IMR-90 (cell line): ENCODE measurements around the gene NPSR1. TPM values are rescaled to one million over a fixed set of nuclear protein-coding genes. Genes with fewer than 3 reads are reported as not detected.

Source experiments
- ATAC-seq: fragments of 200-7000 bp; cut with Tn5 transposase; 2 replicates; pipeline ENCODE4 v1.9.1; 2020; ENCODE audit warnings: low read depth, mild to moderate bottlenecking, moderate library complexity
- BruUV-seq: library from RNA; stranded (reverse); fragments of 400-500 nt; replicated peaks from 2 replicates; lab custom pipeline; 2021; lab: Mats Ljungman, UMichigan
- CTCF ChIA-PET: fragments of 300-600 bp; formaldehyde crosslinking; extraction: SDS; loops from one replicate; lab custom pipeline; 2021; ENCODE audit warnings: antibody characterized with exemption; lab: Yijun Ruan, JAX
- POLR2A ChIA-PET: fragments of 300-600 bp; sonication (Branson Sonifier 250); formaldehyde crosslinking; loops from one replicate; lab custom pipeline; 2022; ENCODE audit warnings: antibody characterized with exemption; ENCODE audit not compliant: unreplicated experiment; lab: Charles Lee
- DNase-seq: peaks from one replicate; pipeline ENCODE4 v3.0.0; 2013
- H2AFZ ChIP-seq: replicated peaks from 2 replicates; pipeline ENCODE3; 2013; ENCODE audit warnings: low read length, mild to moderate bottlenecking; ENCODE audit not compliant: poor library complexity
- H2AK5ac ChIP-seq: 2 replicates; pipeline ENCODE4 v1.6.1; 2013; ENCODE audit warnings: low read depth, low read length, inconsistent platforms
- H2AK9ac ChIP-seq: replicated peaks from 2 replicates; pipeline ENCODE3; 2013; ENCODE audit warnings: mild to moderate bottlenecking, low read depth, low read length, moderate library complexity; ENCODE audit not compliant: poor library complexity
- H2BK120ac ChIP-seq: 2 replicates; pipeline ENCODE4 v1.6.1; 2013; ENCODE audit warnings: low read depth, low read length, inconsistent platforms
- H2BK15ac ChIP-seq: 3 replicates; pipeline ENCODE4 v1.6.1; 2013; ENCODE audit warnings: low read depth, low read length, inconsistent platforms
- H2BK20ac ChIP-seq: 2 replicates; pipeline ENCODE4 v1.6.1; 2013; ENCODE audit warnings: low read depth, mild to moderate bottlenecking, inconsistent platforms, low read length, moderate library complexity
- H2BK5ac ChIP-seq: 2 replicates; pipeline ENCODE4 v1.6.1; 2013; ENCODE audit warnings: mild to moderate bottlenecking, low read depth, low read length, inconsistent platforms; ENCODE audit not compliant: poor library complexity, severe bottlenecking
- H3K14ac ChIP-seq: replicated peaks from 2 replicates; pipeline ENCODE4 v1.6.1; 2013; ENCODE audit warnings: low read depth, low read length, inconsistent platforms
- H3K18ac ChIP-seq: 2 replicates; pipeline ENCODE4 v1.6.1; 2013; ENCODE audit warnings: low read depth, low read length, control low read depth
- H3K23ac ChIP-seq: 2 replicates; pipeline ENCODE4 v1.6.1; 2013; ENCODE audit warnings: low read depth, low read length, inconsistent platforms
- H3K27ac ChIP-seq: 2 replicates; pipeline ENCODE4 v1.5.1; 2013; ENCODE audit warnings: mild to moderate bottlenecking, control low read depth, low read length; ENCODE audit not compliant: insufficient read depth
- H3K27me3 ChIP-seq: 2 replicates; pipeline ENCODE4 v1.6.1; 2013; ENCODE audit warnings: low read length; ENCODE audit not compliant: control insufficient read depth, insufficient read depth
- H3K36me3 ChIP-seq: 2 replicates; pipeline ENCODE4 v1.6.1; 2013; ENCODE audit warnings: low read length, mixed read lengths; ENCODE audit not compliant: control insufficient read depth, insufficient read depth
- H3K4ac ChIP-seq: 2 replicates; pipeline ENCODE4 v1.6.1; 2013; ENCODE audit warnings: low read depth, low read length, inconsistent platforms
- H3K4me1 ChIP-seq: 2 replicates; pipeline ENCODE4 v1.6.1; 2013; ENCODE audit warnings: low read length, mixed read lengths; ENCODE audit not compliant: control insufficient read depth, insufficient read depth
- H3K4me2 ChIP-seq: 2 replicates; pipeline ENCODE4 v1.6.1; 2013; ENCODE audit warnings: low read depth, mild to moderate bottlenecking, control low read depth, low read length, moderate library complexity
- H3K4me3 ChIP-seq: 2 replicates; pipeline ENCODE4 v1.5.1; 2013; ENCODE audit warnings: low read depth, mild to moderate bottlenecking, control low read depth, low read length, moderate library complexity; ENCODE audit not compliant: insufficient read depth
- H3K56ac ChIP-seq: 2 replicates; pipeline ENCODE4 v1.6.1; 2013; ENCODE audit warnings: low read length, inconsistent platforms; ENCODE audit not compliant: insufficient read depth; ENCODE audit errors: extremely low read depth
- H3K79me1 ChIP-seq, 2 experiments: 2 replicates each; pipeline ENCODE4 v1.6.1; 2013; ENCODE audit warnings: low read length in 2 of 2, inconsistent platforms in 1 of 2, low read depth in 1 of 2
- H3K9ac ChIP-seq: 2 replicates; pipeline ENCODE4 v1.6.1; 2013; ENCODE audit warnings: low read depth, low read length, control low read depth
- H3K9me1 ChIP-seq: 2 replicates; pipeline ENCODE4 v1.6.1; 2013; ENCODE audit warnings: low read length, inconsistent platforms; ENCODE audit not compliant: insufficient read depth
- H3K9me3 ChIP-seq: 2 replicates; pipeline ENCODE4 v1.6.1; 2013; ENCODE audit warnings: low read length; ENCODE audit not compliant: control insufficient read depth, insufficient read depth
- H4K20me1 ChIP-seq: 2 replicates; pipeline ENCODE4 v1.6.1; 2013; ENCODE audit warnings: low read length, inconsistent platforms; ENCODE audit not compliant: insufficient read depth
- H4K5ac ChIP-seq: 2 replicates; pipeline ENCODE4 v1.6.1; 2013; ENCODE audit warnings: mild to moderate bottlenecking, low read depth, low read length, control low read depth
- H4K8ac ChIP-seq, 2 experiments: 2 replicates each; pipeline ENCODE4 v1.6.1; 2013; ENCODE audit warnings: low read depth in 2 of 2, low read length in 2 of 2, control low read depth in 1 of 2, inconsistent platforms in 1 of 2
- H4K91ac ChIP-seq: 2 replicates; pipeline ENCODE4 v1.6.1; 2013; ENCODE audit warnings: low read depth, low read length, inconsistent platforms; ENCODE audit not compliant: insufficient read depth
- CEBPB ChIP-seq: IDR thresholded peaks from 2 replicates; pipeline ENCODE4 v1.6.1; 2012; ENCODE audit warnings: low read depth, low read length, improper control_type of control experiment
- CHD1 ChIP-seq: IDR thresholded peaks from 2 replicates; pipeline ENCODE4 v1.6.1; 2012; ENCODE audit warnings: low read depth, low read length, improper control_type of control experiment
- CTCF ChIP-seq: conservative IDR thresholded peaks from 2 replicates; pipeline ENCODE4 v1.5.1; 2012; ENCODE audit warnings: mild to moderate bottlenecking, low read depth, low read length, improper control_type of control experiment
- MAFK ChIP-seq: IDR thresholded peaks from 2 replicates; pipeline ENCODE4 v1.6.1; 2012; ENCODE audit warnings: low read depth, low read length, improper control_type of control experiment
- MAZ ChIP-seq: IDR thresholded peaks from 2 replicates; pipeline ENCODE4 v1.6.1; 2012; ENCODE audit warnings: low read depth, mild to moderate bottlenecking, low read length, improper control_type of control experiment, moderate library complexity, borderline replicate concordance
- MXI1 ChIP-seq: IDR thresholded peaks from 2 replicates; pipeline ENCODE4 v1.6.1; 2012; ENCODE audit warnings: low read depth, mild to moderate bottlenecking, low read length, moderate library complexity, borderline replicate concordance
- POLR2A ChIP-seq: IDR thresholded peaks from 2 replicates; pipeline ENCODE4 v1.6.1; 2012; ENCODE audit warnings: mild to moderate bottlenecking, low read depth, low read length
- RAD21 ChIP-seq: IDR thresholded peaks from 2 replicates; pipeline ENCODE4 v1.6.1; 2012; ENCODE audit warnings: low read length, improper control_type of control experiment
- SMC3 ChIP-seq: fragments of 150-350 bp; IDR thresholded peaks from 2 replicates; pipeline ENCODE4 v1.6.1; 2016; ENCODE audit warnings: low read depth, mild to moderate bottlenecking, antibody characterized with exemption, low read length, moderate library complexity
- WGBS, 2 experiments: methylation state at CpG; one replicate each; pipeline versions ENCODE4 v1.1.5 to v1.1.7; 2013; ENCODE audit warnings: missing lambda C conversion rate in 2 of 2; ENCODE audit not compliant: insufficient read length in 1 of 2; ENCODE audit errors: extremely low coverage in 2 of 2; 5-methylcytosine and 5-hydroxymethylcytosine counted together
- dilution Hi-C: fragments of 300-500 bp; cut with HindIII; formaldehyde crosslinking; loops from one replicate; pipeline ENCODE4 v1.14.3; 2018; ENCODE audit warnings: low sequenced_read_pairs; ENCODE audit not compliant: unreplicated experiment
- in situ Hi-C: fragments of 300-500 bp; cut with MboI; formaldehyde crosslinking; loops from 3 replicates; pipeline ENCODE4 v1.14.3; 2019; ENCODE audit warnings: low sequenced_read_pairs, inconsistent platforms, mixed read lengths
- intact Hi-C: fragments of 100-400 bp; cut with micrococcal nuclease; formaldehyde crosslinking; loops from 2 replicates; pipeline ENCODE4 v1.10.0; 2022
- polyA plus RNA-seq, 3 experiments: library from polyadenylated mRNA; depleted of rRNA; stranded (reverse); fragments of >200 nt; gene quantifications; 2 replicates each; pipeline ENCODE4 v1.2.3, GENCODE V29; 2012; ENCODE audit warnings: low replicate concordance in 1 of 3
- total RNA-seq: library from RNA; depleted of rRNA; stranded (reverse); fragments of >200 nt; gene quantifications from 2 replicates; pipeline ENCODE4 v1.2.3, GENCODE V29; 2012
- TF ChIP-seq, protein P1 (sequence below): fragments of 150-350 bp; IDR thresholded peaks from 2 replicates; pipeline ENCODE4 v1.6.1; 2017; ENCODE audit warnings: mild to moderate bottlenecking, antibody characterized with exemption, low read length, low read depth

The NPSR1 gene
- total and polyA plus RNA-seq, 2 of the 4 experiments (the other 2 are of a cell fraction): not detected

- Histone ChIP-seq H2AFZ (no peak overlapping the region), H4K8ac (no peak overlapping the region), H4K91ac (no peak overlapping the region), H3K14ac (no peak overlapping the region), H3K23ac (no peak overlapping the region), H2BK5ac (no peak overlapping the region), H4K5ac (no peak overlapping the region), H3K9ac (no peak overlapping the region), H2BK20ac (no peak overlapping the region), H3K79me1 (no peaks in the 10 kb centered on the region), H4K20me1 (no peaks in the 10 kb centered on the region), H3K56ac (no peak overlapping the region), H3K9me3 (peaks cover 2% of the 10 kb centered on the region; the same call in 1 of the 2 replicates), H3K18ac (no peak overlapping the region), H2BK15ac (no peak overlapping the region), H3K4me3 (no peak overlapping the region), H3K4me2 (no peak overlapping the region), H3K4me1 (no peaks in the 10 kb centered on the region), H2AK9ac (no peak overlapping the region), H3K36me3 (no peaks in the 10 kb centered on the region), H3K4ac (no peak overlapping the region), H3K9me1 (no peaks in the 10 kb centered on the region), H3K27me3 (no peaks in the 10 kb centered on the region), H2BK120ac (no peak overlapping the region), H2AK5ac (no peak overlapping the region), H3K27ac (no peak overlapping the region)
- WGBS, 2 experiments: no CpG with 5 or more reads among the region's 1 CpG
- ChIA-PET CTCF (no interaction called here), POLR2A (no interaction called here)
- no peak for DNase-seq
- TF ChIP-seq CEBPB (no peak), MAFK (no peak), CHD1 (no peak), MAZ (no peak), CTCF (no peak), MXI1 (no peak), POLR2A (no peak), RAD21 (no peak), SMC3 (no peak)
- TF ChIP-seq, protein P1, sequence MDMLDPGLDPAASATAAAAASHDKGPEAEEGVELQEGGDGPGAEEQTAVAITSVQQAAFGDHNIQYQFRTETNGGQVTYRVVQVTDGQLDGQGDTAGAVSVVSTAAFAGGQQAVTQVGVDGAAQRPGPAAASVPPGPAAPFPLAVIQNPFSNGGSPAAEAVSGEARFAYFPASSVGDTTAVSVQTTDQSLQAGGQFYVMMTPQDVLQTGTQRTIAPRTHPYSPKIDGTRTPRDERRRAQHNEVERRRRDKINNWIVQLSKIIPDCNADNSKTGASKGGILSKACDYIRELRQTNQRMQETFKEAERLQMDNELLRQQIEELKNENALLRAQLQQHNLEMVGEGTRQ: no peak
- dilution Hi-C loops: no loop called here
- BruUV-seq: no TSS peak
- in situ Hi-C loops: no loop called here
- intact Hi-C loops: no loop called here
- no peak for ATAC-seq
Observed at GRCh38 chr7:34718867-34719266, 60.8 kb downstream of the NPSR1 start.
